Loucy (cell line): ENCODE measurements around the gene SLC26A3.

Source experiments
- H2AFZ ChIP-seq: fragments of 200-600 bp; sonication (generic); 2 replicates; pipeline ENCODE4 v1.6.0; 2016; ENCODE audit warnings: antibody characterized with exemption, mild to moderate bottlenecking, low read length, moderate library complexity
- H3F3A ChIP-seq: fragments of 200-600 bp; 2 replicates; pipeline ENCODE4 v1.6.0; 2016; ENCODE audit warnings: antibody characterized with exemption, low read depth, mild to moderate bottlenecking
- H3K27me3 ChIP-seq: fragments of 200-600 bp; sonication (generic); 2 replicates; pipeline ENCODE4 v1.6.1; 2014; ENCODE audit warnings: low read length, mild to moderate bottlenecking; ENCODE audit not compliant: insufficient read depth, poor library complexity, severe bottlenecking
- H3K36me3 ChIP-seq: fragments of 200-600 bp; sonication (generic); 2 replicates; pipeline ENCODE4 v1.6.1; 2016; ENCODE audit warnings: low read length; ENCODE audit not compliant: insufficient read depth
- H3K4me1 ChIP-seq: fragments of 200-600 bp; sonication (generic); 2 replicates; pipeline ENCODE4 v1.5.1; 2014; ENCODE audit warnings: low read length, mild to moderate bottlenecking; ENCODE audit not compliant: insufficient read depth, poor library complexity, severe bottlenecking
- H3K4me2 ChIP-seq: fragments of 200-600 bp; sonication (generic); 2 replicates; pipeline ENCODE4 v1.6.0; 2014; ENCODE audit warnings: antibody characterized with exemption, low read length, low read depth, mild to moderate bottlenecking; ENCODE audit not compliant: poor library complexity, severe bottlenecking
- H3K4me3 ChIP-seq: fragments of 200-600 bp; sonication (generic); 2 replicates; pipeline ENCODE4 v1.5.1; 2014; ENCODE audit warnings: low read length, mild to moderate bottlenecking, mixed read lengths; ENCODE audit not compliant: poor library complexity, severe bottlenecking
- H3K79me2 ChIP-seq: fragments of 200-600 bp; sonication (generic); 2 replicates; pipeline ENCODE4 v1.6.1; 2014; ENCODE audit warnings: low read length; ENCODE audit not compliant: insufficient read depth
- H3K9ac ChIP-seq: fragments of 200-600 bp; sonication (generic); 2 replicates; pipeline ENCODE4 v1.6.0; 2014; ENCODE audit warnings: mild to moderate bottlenecking, low read depth, low read length, moderate library complexity; ENCODE audit not compliant: poor library complexity, severe bottlenecking
- H3K9me2 ChIP-seq: fragments of 200-600 bp; sonication (generic); replicated peaks from 2 replicates; pipeline ENCODE4 v1.6.1; 2016; ENCODE audit warnings: low read depth, low read length, mixed read lengths
- H3K9me3 ChIP-seq: fragments of 200-600 bp; sonication (generic); 2 replicates; pipeline ENCODE4 v1.6.1; 2014; ENCODE audit warnings: mild to moderate bottlenecking, antibody characterized with exemption, low read length, low read depth; ENCODE audit not compliant: insufficient read depth
- H4K20me1 ChIP-seq: fragments of 200-600 bp; sonication (generic); 2 replicates; pipeline ENCODE4 v1.6.0; 2014; ENCODE audit warnings: antibody characterized with exemption, low read length, mild to moderate bottlenecking; ENCODE audit not compliant: insufficient read depth, poor library complexity, severe bottlenecking
- CTCF ChIP-seq: fragments of 200-600 bp; sonication (generic); conservative IDR thresholded peaks from 2 replicates; pipeline ENCODE4 v1.5.1; 2014; ENCODE audit warnings: mild to moderate bottlenecking, antibody characterized with exemption, low read length
- EZH2phosphoT487 ChIP-seq: fragments of 200-600 bp; IDR thresholded peaks from 2 replicates; pipeline ENCODE4 v1.6.1; 2018; ENCODE audit warnings: antibody characterized with exemption, mild to moderate bottlenecking, moderate library complexity, borderline replicate concordance

Gene SLC26A3

GRCh38 chr7:107779647-107780099 lies 23.4 kb downstream of the SLC26A3 start:
- Histone ChIP-seq H3K4me1 (no peaks in the 10 kb centered on the region), H3K27me3 (no peaks in the 10 kb centered on the region), H3K4me3 (no peak overlapping the region), H3K79me2 (no peaks in the 10 kb centered on the region), H3K9ac (no peak overlapping the region), H3F3A (no peaks in the 10 kb centered on the region), H4K20me1 (no peaks in the 10 kb centered on the region), H3K4me2 (no peak overlapping the region), H2AFZ (no peak overlapping the region), H3K36me3 (no peaks in the 10 kb centered on the region), H3K9me2 (no peaks in the 10 kb centered on the region), H3K9me3 (no peaks in the 10 kb centered on the region)
- TF ChIP-seq CTCF (no peak), EZH2phosphoT487 (no peak)

- Histone ChIP-seq H3F3A (no peaks in the 10 kb centered on the region), H4K20me1 (no peaks in the 10 kb centered on the region), H3K9me3 (no peaks in the 10 kb centered on the region), H3K4me3 (no peak overlapping the region), H3K4me2 (no peak overlapping the region), H3K79me2 (no peaks in the 10 kb centered on the region), H3K9ac (no peak overlapping the region), H3K27me3 (no peaks in the 10 kb centered on the region), H2AFZ (no peak overlapping the region), H3K9me2 (no peaks in the 10 kb centered on the region), H3K4me1 (no peaks in the 10 kb centered on the region), H3K36me3 (no peaks in the 10 kb centered on the region)
- no peak for TF ChIP-seq CTCF
- no peak for TF ChIP-seq EZH2phosphoT487
Observed at GRCh38 chr7:107778283-107778682, 24.7 kb downstream of the SLC26A3 start.

- H3K79me2 ChIP-seq, result no peaks in the 10 kb centered on the region
- H3K4me1 ChIP-seq, result no peaks in the 10 kb centered on the region
Observed at GRCh38 chr7:107777702-107778101, 25.3 kb downstream of the SLC26A3 start.

More at GRCh38 chr7:107777702-107778101, 25.3 kb downstream of the SLC26A3 start:
- H3K27me3 ChIP-seq, result no peaks in the 10 kb centered on the region
- no peak overlapping the region for H3K4me2 ChIP-seq
- no peaks in the 10 kb centered on the region for H4K20me1 ChIP-seq
- H3K36me3 ChIP-seq, result no peaks in the 10 kb centered on the region
- no peak for TF ChIP-seq EZH2phosphoT487
- TF ChIP-seq CTCF, result no peak
- no peaks in the 10 kb centered on the region for H3F3A ChIP-seq
- H3K4me3 ChIP-seq, result no peak overlapping the region
- H3K9me3 ChIP-seq, result no peaks in the 10 kb centered on the region
- no peak overlapping the region for H3K9ac ChIP-seq
- no peaks in the 10 kb centered on the region for H3K9me2 ChIP-seq
- H2AFZ ChIP-seq, result no peak overlapping the region
